HG03469 (cell line): ENCODE data around the gene HTT.
"Not testable (repeated sequence)": the region's sequence is repeated elsewhere in the genome, so short reads cannot be mapped to it uniquely, and the experiment has no call there.

Source experiments
- ATAC-seq: cut with Tn5 transposase; IDR thresholded peaks from one replicate; pipeline ENCODE4 v1.9.1; 2021; ENCODE audit warnings: mild to moderate bottlenecking, moderate library complexity, moderate number of reproducible peaks; ENCODE audit not compliant: unreplicated experiment

HTT gene

GRCh38 chr4:3075652-3075981 is 1.1 kb downstream of the HTT start:
- ATAC-seq: no peak

- ATAC-seq: peak; percentile 31
Measured at GRCh38 chr4:3077796-3078195, 3.3 kb downstream of the HTT start.

- ATAC-seq: no peak
Measured at GRCh38 chr4:3079694-3080123, 5.2 kb downstream of the HTT start.

- no peak for ATAC-seq
Measured at GRCh38 chr4:3082925-3083515, 8.5 kb downstream of the HTT start.

GRCh38 chr4:3083732-3084131 is 9.3 kb downstream of the HTT start:
- ATAC-seq: no peak

- no peak for ATAC-seq
Measured at GRCh38 chr4:3085948-3086670, 11.6 kb downstream of the HTT start.

GRCh38 chr4:3087115-3087797 is 12.8 kb downstream of the HTT start:
- ATAC-seq: no peak

- ATAC-seq: no peak
Measured at GRCh38 chr4:3091464-3091863, 17.0 kb downstream of the HTT start.

GRCh38 chr4:3094701-3095100 is 20.2 kb downstream of the HTT start:
- ATAC-seq: not testable (repeated sequence)

GRCh38 chr4:3096202-3096601 is 21.7 kb downstream of the HTT start:
- ATAC-seq: no peak

GRCh38 chr4:3098346-3098745 is 23.9 kb downstream of the HTT start:
- no peak for ATAC-seq

GRCh38 chr4:3106339-3107186 is 32.1 kb downstream of the HTT start:
- peak; percentile 78 for ATAC-seq

GRCh38 chr4:3107271-3107670 is 32.8 kb downstream of the HTT start:
- ATAC-seq: no peak

GRCh38 chr4:3107691-3108121 is 33.2 kb downstream of the HTT start:
- ATAC-seq: no peak

GRCh38 chr4:3108211-3108610 is 33.7 kb downstream of the HTT start:
- ATAC-seq: no peak

GRCh38 chr4:3111461-3111860 is 37.0 kb downstream of the HTT start:
- ATAC-seq: no peak

- no peak for ATAC-seq
Measured at GRCh38 chr4:3112201-3112600, 37.7 kb downstream of the HTT start.

- ATAC-seq: no peak
Measured at GRCh38 chr4:3112609-3113469, 38.4 kb downstream of the HTT start.

GRCh38 chr4:3114377-3114776 is 39.9 kb downstream of the HTT start:
- ATAC-seq: no peak

GRCh38 chr4:3115637-3116270 is 41.3 kb downstream of the HTT start:
- no peak for ATAC-seq
